Nucleus accumbens (tissue), 56 donors: ENCODE data around the gene PTDSS2.
"Not testable (repeated sequence)": the region's sequence is repeated elsewhere in the genome, so short reads cannot be mapped to it uniquely, and the experiment has no call there.

Source experiments
- DNase-seq, 56 donors: peaks; one replicate each; lab custom pipeline; 2025; lab: John Stamatoyannopoulos, UW

The PTDSS2 gene

GRCh38 chr11:501683-502287, 51.7 kb downstream of the PTDSS2 start:
- DNase-seq = no peak

GRCh38 chr11:502288-503178, 52.5 kb downstream of the PTDSS2 start:
- no peak for DNase-seq

GRCh38 chr11:503179-503981, 53.3 kb downstream of the PTDSS2 start:
- DNase-seq = peak in 54 of 56 donors; percentile 26 to 94 (median 78)

GRCh38 chr11:504053-504993, 54.2 kb downstream of the PTDSS2 start:
- DNase-seq = peak in 4 of 56 donors; percentile 6 to 62 (median 47)

- DNase-seq = no peak
Measured at GRCh38 chr11:504994-505344, 54.9 kb downstream of the PTDSS2 start.

- peak; percentile 80 to 99 (median 96) for DNase-seq
Measured at GRCh38 chr11:506238-506994, 56.3 kb downstream of the PTDSS2 start.

GRCh38 chr11:506995-507726, 57.1 kb downstream of the PTDSS2 start, which contains the start of gene RNH1:
Gene RNH1 (minus strand): TSS chr11:507242. CDS start chr11:502162, 5,080 bp downstream.
- DNase-seq = peak; percentile 85 to 100 (median 98)

- DNase-seq = peak in 1 of 56 donors; percentile 63
Measured at GRCh38 chr11:507727-508515, 57.8 kb downstream of the PTDSS2 start.

GRCh38 chr11:508956-509355, 58.9 kb downstream of the PTDSS2 start:
- no peak for DNase-seq

GRCh38 chr11:512761-513595, 62.9 kb downstream of the PTDSS2 start:
- no peak for DNase-seq

- no peak for DNase-seq
Measured at GRCh38 chr11:514606-515005, 64.5 kb downstream of the PTDSS2 start.

- DNase-seq = no peak
Measured at GRCh38 chr11:515131-515530, 65.1 kb downstream of the PTDSS2 start.

GRCh38 chr11:516400-516799, 66.3 kb downstream of the PTDSS2 start:
- no peak for DNase-seq

- not testable (repeated sequence) for DNase-seq
Measured at GRCh38 chr11:516918-517685, 67.0 kb downstream of the PTDSS2 start.

GRCh38 chr11:518463-519202, 68.6 kb downstream of the PTDSS2 start:
- peak in 2 of 56 donors; percentile 65 to 70 for DNase-seq
